Activated T-helper 1 cell treated with Interleukin-2 at 50 U/mL for 16 hours (primary cell): ENCODE data around the gene PTPRK.

ENCODE experiments used
- DNase-seq: peaks from one replicate; pipeline ENCODE4 v3.0.0-alpha.2; 2020; ENCODE audit warnings: low read depth

Gene PTPRK

GRCh38 chr6:128282961-128283360 is 237.4 kb downstream of the PTPRK start:
- no peak for DNase-seq

DNA sequence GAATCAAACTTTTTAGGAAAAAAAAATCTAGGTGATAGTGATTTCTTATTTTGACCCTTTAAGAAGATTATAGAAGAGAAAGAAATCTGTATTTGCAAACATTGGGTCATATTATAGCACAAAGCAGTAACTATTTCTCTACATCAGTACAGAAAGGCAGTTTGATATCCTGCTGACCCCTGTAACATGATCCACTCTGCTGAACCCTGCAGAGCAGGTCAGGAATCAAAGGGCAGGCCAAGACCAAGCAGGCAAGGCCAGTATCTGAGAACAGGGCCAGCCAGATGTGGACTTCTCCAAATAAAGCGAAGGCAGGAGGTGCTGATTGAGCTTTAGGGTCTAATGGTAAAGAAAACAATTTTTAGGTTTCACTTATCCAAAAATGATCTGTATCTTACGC is 239.4 kb downstream of the PTPRK start:
- DNase-seq = no peak

- DNase-seq = no peak
Observed at GRCh38 chr6:128280066-128280465, 240.3 kb downstream of the PTPRK start.

DNA sequence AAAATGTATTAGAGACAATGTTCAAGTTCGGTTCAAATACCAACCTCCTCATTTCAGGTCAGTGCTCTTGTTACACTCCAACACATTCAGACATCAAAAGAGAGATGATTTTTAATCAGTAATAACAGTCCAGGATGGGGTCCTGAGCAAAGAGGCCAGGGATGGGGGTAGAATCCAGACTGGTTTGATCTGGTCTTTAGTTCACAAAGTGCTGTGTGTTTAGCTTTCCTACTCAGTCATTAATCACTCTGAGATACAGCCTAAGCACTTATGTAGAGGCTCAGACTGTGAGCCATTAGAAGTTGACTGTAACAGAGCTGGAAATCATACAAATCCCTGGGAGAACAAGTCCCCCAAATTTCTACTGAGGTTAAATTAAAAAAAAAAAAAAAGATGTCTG is 241.6 kb downstream of the PTPRK start:
- no peak for DNase-seq

DNA sequence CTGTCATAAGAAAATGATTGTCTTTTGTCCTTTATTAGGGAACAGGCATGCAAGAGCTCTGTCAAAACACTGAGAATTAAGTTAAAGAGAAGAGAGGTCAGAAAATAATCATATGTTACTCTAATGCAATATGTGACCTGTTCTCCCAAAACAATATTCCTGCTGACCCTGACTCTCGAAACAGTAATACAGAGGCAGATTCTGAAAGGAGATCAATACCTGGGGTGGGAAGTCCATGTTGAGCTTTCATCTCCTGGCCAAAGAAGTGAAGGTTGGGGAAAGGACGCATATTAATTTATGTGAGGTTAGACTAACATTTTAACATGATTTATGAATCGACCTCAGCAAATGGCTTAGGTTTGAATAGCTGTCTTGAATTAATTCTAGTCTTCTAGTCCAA is 243.0 kb downstream of the PTPRK start:
- DNase-seq = no peak

DNA sequence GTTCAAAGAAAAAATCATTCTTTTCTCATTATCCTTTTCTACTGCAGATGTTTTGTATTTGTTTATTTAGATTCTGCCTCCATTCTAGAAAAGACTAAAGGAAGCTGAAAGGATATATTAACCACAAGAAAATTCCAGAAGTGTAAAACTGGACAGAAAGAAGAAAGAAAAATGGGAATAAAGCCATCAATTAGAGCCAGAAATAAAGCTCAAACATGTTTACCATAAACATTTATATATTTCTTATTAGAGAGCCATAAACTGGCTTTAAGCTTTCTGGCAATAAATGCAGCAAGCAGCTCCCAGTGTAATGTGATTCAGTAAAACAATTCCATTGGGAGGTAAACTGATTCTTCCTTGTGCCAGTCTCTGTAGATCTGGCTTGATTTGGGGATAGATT is 244.1 kb downstream of the PTPRK start:
- DNase-seq = no peak

- DNase-seq = no peak
Observed at GRCh38 chr6:128275681-128276080, 244.7 kb downstream of the PTPRK start.

- DNase-seq = no peak
Observed at GRCh38 chr6:128275030-128275429, 245.4 kb downstream of the PTPRK start.

- DNase-seq = no peak
Observed at GRCh38 chr6:128271527-128271926, 248.9 kb downstream of the PTPRK start.

GRCh38 chr6:128271011-128271410 is 249.4 kb downstream of the PTPRK start:
- no peak for DNase-seq

GRCh38 chr6:128266946-128267345 is 253.5 kb downstream of the PTPRK start:
- no peak for DNase-seq

GRCh38 chr6:128265706-128266105 is 254.7 kb downstream of the PTPRK start:
- DNase-seq = no peak

DNA sequence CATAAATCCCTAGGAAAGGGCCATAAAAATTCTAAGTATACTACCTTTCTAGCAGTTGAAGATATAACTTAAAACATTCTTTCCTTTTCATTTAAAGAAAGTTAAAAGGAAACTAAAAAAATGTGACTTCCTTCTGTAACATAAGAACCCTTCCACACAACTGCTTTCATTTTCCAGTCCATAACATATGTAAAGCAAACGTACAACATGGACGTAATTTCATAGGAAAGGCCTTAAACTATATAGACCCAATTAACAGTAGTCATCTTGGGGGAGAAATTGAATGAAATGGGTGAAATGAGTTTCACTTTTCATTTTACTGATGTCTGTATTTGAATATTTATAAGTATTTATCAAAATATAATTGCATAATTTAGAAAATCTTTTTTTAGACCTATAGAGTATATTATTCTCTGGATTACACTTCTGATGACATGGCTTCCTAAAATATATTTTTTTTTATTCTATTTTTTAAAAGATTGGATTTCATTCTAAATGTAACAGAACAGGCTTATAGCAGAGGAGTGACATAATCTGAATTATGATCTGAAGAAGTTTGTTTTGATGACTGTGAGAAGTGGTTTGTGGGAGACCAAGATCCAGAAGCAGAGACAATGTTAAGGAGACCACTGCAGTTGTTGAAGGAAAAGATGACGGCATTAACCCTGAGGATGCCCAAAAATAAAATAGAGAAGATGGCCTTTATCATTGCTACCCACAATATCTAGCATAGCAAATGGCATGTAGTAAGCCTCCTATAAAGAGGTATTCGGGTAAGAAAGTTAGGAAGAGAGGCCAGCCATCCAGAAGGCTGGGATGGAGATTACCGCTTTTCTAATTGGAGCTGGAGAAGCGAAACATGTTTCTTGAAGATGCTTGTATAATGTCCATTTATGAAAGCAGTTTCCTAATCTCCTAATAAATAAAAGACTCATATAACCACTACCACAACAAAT is 260.4 kb downstream of the PTPRK start:
- no peak for DNase-seq

DNA sequence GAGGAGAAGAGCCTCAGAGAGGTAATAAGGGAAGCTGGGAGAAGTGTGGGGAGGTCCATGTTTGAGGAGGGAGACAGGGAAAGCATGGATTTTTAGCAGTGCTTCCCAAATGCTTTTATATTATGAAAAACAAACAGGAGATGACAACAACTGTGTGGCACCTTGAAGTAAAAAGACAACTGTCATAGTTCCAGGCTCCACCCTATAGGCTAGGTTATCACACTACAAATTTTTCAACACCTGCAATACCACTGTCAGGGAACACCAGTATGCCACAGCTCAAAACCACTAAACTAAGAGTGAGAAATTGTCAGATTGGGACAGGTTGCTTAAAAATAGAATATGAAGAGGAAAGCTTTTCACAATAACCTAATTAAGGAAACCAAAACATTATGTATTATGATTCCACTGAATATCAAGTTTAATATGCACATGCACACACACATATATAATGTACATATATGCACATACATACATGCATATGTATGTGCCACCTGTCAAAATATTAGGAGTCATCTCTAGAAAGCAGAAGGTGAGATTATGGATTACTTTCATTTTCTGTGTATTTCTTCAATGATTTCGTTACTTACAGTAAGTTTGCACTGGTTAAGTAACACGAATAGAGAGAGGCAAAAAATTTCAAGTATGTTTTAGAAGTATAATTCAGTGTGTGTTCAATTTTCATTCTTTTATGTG is 261.2 kb downstream of the PTPRK start:
- no peak for DNase-seq

DNA sequence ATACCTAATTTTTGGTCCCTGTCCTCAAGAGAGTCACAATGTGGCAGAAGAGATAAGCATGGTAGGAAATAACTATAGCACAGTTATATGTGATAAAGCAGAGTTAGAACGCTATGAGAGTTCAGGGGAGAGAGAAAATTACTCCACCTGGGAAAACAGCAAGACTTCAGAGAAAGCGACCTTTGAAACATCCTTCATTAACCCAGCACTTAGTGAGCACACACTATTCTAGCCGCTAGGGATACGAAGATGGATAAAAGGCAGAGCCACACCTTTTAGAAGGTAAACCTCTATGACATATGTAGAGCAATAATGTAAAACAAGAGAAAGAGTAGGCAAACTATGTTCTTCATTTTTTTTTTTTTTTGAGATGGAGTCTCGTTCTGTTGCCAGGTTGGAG is 264.3 kb downstream of the PTPRK start:
- no peak for DNase-seq

GRCh38 chr6:128252341-128253176 is 267.8 kb downstream of the PTPRK start:
- no peak for DNase-seq

GRCh38 chr6:128251445-128252340 is 268.7 kb downstream of the PTPRK start:
- DNase-seq = no peak

- DNase-seq = no peak
Observed at GRCh38 chr6:128250370-128251070, 269.9 kb downstream of the PTPRK start.

DNA sequence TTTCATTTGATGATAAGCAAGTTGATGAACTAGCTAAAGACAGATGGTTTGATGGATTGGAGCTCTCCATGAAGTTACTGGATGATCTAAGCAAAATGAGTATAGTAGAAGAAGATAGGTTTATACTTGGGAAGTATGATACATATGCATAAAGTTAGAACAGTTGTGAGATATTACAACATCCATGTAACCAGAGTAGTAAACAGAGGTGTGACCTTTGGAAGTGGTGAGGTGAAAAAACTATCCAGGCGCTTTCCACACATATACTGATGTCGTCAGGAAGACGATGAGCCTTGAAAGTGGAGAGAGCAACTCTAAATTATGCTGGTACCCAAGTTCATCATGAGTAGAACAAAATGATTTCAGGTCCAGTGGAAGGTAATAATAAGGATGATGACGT is 271.0 kb downstream of the PTPRK start:
- DNase-seq = no peak

- no peak for DNase-seq
Observed at GRCh38 chr6:128246472-128247260, 273.7 kb downstream of the PTPRK start.
